HFFc6 (cell line): ENCODE results near the gene RGL2. TPM values are rescaled to one million over a fixed set of nuclear protein-coding genes. Genes with fewer than 3 reads are reported as not detected.
"Not testable (repeated sequence)": the region's sequence is repeated elsewhere in the genome, so short reads cannot be mapped to it uniquely, and the experiment has no call there.

Experiments
- DNase-seq: peaks from one replicate; pipeline ENCODE4 v3.0.0-alpha.2; 2018
- H3K27ac Mint-ChIP-seq: 2 replicates; pipeline ENCODE4 v1.8.0; 2020; ENCODE audit warnings: mild to moderate bottlenecking, mixed read lengths
- H3K27me3 Mint-ChIP-seq: 2 replicates; pipeline ENCODE4 v1.8.0; 2021; ENCODE audit warnings: mild to moderate bottlenecking, moderate library complexity, mixed read lengths; ENCODE audit not compliant: insufficient read depth
- H3K36me3 Mint-ChIP-seq: 2 replicates; pipeline ENCODE4 v1.8.0; 2021; ENCODE audit warnings: low read depth, mixed read lengths
- H3K4me1 Mint-ChIP-seq: 2 replicates; pipeline ENCODE4 v1.8.0; 2020; ENCODE audit warnings: low read depth, mixed read lengths
- H3K4me3 Mint-ChIP-seq: 2 replicates; pipeline ENCODE4 v1.8.0; 2020; ENCODE audit warnings: mild to moderate bottlenecking, moderate library complexity, mixed read lengths
- H3K9me3 Mint-ChIP-seq: 2 replicates; pipeline ENCODE4 v1.8.0; 2020; ENCODE audit warnings: mild to moderate bottlenecking, mixed read lengths
- CTCF ChIP-seq: fragments of 200-600 bp; sonication (generic); IDR thresholded peaks from 2 replicates; pipeline ENCODE4 v1.5.0; 2021; ENCODE audit warnings: antibody characterized with exemption, mild to moderate bottlenecking
- long read RNA-seq: library from polyadenylated mRNA; unstranded; transcript quantifications from one replicate; pipeline ENCODE4 v2.0.0, GENCODE V29; 2019
- total RNA-seq, 6 experiments: library from RNA; stranded (reverse); fragmentation: NEBNext Ultra II Directional; extraction: Animal tissue kit (Norgen Biotek cat#: 25700); gene quantifications; 2 replicates in 1 of 6; 3 replicates in 5 of 6; pipeline ENCODE4 v1.2.3, GENCODE V29; 2021

The RGL2 gene, protein sequence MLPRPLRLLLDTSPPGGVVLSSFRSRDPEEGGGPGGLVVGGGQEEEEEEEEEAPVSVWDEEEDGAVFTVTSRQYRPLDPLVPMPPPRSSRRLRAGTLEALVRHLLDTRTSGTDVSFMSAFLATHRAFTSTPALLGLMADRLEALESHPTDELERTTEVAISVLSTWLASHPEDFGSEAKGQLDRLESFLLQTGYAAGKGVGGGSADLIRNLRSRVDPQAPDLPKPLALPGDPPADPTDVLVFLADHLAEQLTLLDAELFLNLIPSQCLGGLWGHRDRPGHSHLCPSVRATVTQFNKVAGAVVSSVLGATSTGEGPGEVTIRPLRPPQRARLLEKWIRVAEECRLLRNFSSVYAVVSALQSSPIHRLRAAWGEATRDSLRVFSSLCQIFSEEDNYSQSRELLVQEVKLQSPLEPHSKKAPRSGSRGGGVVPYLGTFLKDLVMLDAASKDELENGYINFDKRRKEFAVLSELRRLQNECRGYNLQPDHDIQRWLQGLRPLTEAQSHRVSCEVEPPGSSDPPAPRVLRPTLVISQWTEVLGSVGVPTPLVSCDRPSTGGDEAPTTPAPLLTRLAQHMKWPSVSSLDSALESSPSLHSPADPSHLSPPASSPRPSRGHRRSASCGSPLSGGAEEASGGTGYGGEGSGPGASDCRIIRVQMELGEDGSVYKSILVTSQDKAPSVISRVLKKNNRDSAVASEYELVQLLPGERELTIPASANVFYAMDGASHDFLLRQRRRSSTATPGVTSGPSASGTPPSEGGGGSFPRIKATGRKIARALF
- 10 to 100 TPM; 26.7 to 31.6 (median 27.9) TPM for total RNA-seq
- long read RNA-seq, partial matches to known transcripts: 5 of 11 reads
- long read RNA-seq, other reads (novel, unspliced or antisense): 2 of 11 reads

- no peak for TF ChIP-seq CTCF
- DNase-seq: no peak
- Mint-ChIP-seq H3K4me3 (peak within 1 kb of the TSS; percentile 99), H3K27ac (peak within 1 kb of the TSS; percentile 99), H3K27me3 (peaks cover 17% of the 10 kb centered on the region), H3K4me1 (peaks cover 31% of the 10 kb centered on the region), H3K9me3 (peaks cover 4% of the 10 kb centered on the region), H3K36me3 (peaks cover 13% of the 10 kb centered on the region; the same call in 1 of the 2 replicates)
Observed at GRCh38 chr6:33298773-33299236, at the start of gene RGL2. RGL2 (minus strand) TSS chr6:33298942; CDS start chr6:33298610, 332 bp downstream.

- Mint-ChIP-seq H3K27me3 (peaks cover 62% of the 10 kb centered on the region), H3K9me3 (no peaks in the 10 kb centered on the region), H3K36me3 (no peaks in the 10 kb centered on the region; the same call in 1 of the 2 replicates), H3K4me3 (no peak overlapping the region), H3K4me1 (peaks cover 19% of the 10 kb centered on the region), H3K27ac (no peak overlapping the region)
- no peak for DNase-seq
- no peak for TF ChIP-seq CTCF
Observed at GRCh38 chr6:33347816-33348215, 49.1 kb upstream of the RGL2 start.

DNA sequence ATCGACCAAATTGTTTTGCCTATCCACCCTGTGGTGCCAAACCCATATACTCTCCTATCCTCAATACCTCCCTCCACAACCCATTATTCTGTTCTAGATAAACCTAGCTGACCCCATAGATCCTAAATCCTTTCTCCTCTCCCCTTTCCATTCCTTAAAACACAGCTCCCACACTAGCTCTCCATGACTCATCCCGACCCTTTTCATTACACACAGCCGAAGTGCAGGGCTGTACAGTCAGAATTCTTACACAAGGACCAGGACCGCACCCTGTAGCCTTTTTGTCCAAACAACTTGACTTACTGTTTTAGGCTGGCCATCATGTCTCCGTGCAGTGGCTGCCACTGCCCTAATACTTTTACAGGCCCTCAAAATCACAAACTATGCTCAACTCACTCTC, 48.2 kb upstream of the RGL2 start:
- H3K4me1 Mint-ChIP-seq: peaks cover 19% of the 10 kb centered on the region

DNA sequence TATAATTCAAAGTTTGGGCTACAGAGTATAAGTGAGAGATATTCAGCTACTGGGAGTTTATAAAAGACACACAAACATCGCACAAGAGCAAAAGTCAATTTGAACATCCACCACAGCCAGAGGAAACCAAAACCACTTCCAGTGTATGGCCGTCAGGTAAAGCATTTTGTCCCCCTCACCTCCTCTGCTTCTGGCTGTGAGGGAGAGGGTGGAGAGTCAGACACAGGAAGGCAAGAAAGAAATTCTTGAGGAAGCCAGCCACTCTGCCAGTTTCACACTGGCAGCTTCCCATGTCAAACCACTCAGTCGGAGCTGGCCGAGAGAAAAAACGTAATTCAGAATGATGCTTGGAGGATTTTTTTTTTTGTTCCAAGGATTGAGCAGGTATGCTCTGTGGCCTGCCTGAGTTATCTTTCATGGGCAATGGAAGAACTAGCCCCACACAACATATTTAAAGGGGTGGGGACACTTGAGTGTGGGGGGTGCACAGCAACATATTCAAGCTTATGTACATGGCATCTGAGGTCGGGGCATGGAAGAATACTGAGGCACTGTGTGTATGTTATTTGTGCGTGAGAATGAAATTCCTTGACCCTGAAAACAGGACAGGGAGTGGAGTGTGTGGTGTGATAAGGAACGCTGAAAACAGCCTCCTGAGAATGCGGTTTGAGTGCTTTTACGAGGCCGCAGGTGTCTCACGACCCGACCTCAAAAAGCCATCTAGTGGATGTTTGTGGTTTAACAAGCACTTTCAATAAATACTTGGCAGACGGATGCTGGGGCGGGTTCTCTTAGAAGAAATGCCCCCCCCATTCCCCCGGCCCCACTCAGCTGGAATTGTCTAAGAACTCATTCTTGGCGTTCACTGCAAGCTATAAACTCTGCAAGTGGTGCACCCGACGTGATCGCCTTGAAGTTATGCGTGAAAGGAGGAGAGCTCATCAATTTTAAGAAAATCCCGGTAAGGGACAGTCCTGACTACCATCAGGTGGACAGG, 46.3 kb upstream of the RGL2 start:
- Mint-ChIP-seq H3K36me3 (no peaks in the 10 kb centered on the region; the same call in 1 of the 2 replicates), H3K4me1 (peaks cover 19% of the 10 kb centered on the region), H3K27ac (no peak overlapping the region), H3K9me3 (no peaks in the 10 kb centered on the region), H3K4me3 (peak overlapping the region; percentile 7; the same call in 1 of the 2 replicates), H3K27me3 (peaks cover 50% of the 10 kb centered on the region)
- TF ChIP-seq CTCF: peak; percentile 76
- DNase-seq: peak; percentile 73

More for the DNA sequence above, 48.2 kb upstream of the RGL2 start:
- not testable (repeated sequence) for H3K27ac Mint-ChIP-seq, H3K9me3 Mint-ChIP-seq, H3K4me3 Mint-ChIP-seq, H3K36me3 Mint-ChIP-seq
- H3K27me3 Mint-ChIP-seq: peaks cover 61% of the 10 kb centered on the region
- peak; percentile 17 for DNase-seq

GRCh38 chr6:33343953-33344611, 45.3 kb upstream of the RGL2 start:
- Mint-ChIP-seq H3K4me3 (no peak overlapping the region), H3K27me3 (peaks cover 41% of the 10 kb centered on the region), H3K9me3 (no peaks in the 10 kb centered on the region), H3K36me3 (no peaks in the 10 kb centered on the region; the same call in 1 of the 2 replicates), H3K27ac (no peak overlapping the region), H3K4me1 (peaks cover 19% of the 10 kb centered on the region)
- no peak for DNase-seq
- TF ChIP-seq CTCF: no peak

GRCh38 chr6:33343606-33343952, 44.8 kb upstream of the RGL2 start:
- DNase-seq, H3K9me3 Mint-ChIP-seq, H3K4me3 Mint-ChIP-seq, H3K27ac Mint-ChIP-seq, H3K36me3 Mint-ChIP-seq: not testable (repeated sequence)
- peaks cover 38% of the 10 kb centered on the region for H3K27me3 Mint-ChIP-seq
- peaks cover 19% of the 10 kb centered on the region for H3K4me1 Mint-ChIP-seq
